ENCODE results near the gene HSPG2.

Gene HSPG2

DNA sequence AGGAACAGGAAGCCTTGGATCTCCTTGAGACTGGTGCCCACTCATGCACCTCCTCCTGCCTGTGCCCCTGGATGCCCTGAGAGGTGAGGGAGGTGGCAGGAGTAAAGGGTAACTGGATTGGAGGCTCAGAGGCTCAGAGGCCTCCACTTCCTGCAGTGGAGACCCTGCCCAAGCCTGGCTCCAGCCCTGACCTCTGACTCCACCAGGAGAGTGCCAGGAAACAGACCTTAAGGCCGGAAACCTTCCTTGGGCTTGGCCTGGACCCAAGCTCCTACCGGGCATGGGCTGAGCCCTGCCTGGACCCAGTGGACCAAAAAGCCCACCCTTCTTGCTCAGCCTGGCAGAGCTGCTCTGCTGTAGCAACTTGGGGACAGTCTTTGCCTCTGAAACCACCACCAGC, 24.7 kb upstream of the HSPG2 start:
- DNase-seq (ENCODE audit: low read depth in 1 of 2, low spot score in 1 of 2) = no peak
- Histone ChIP-seq H3K27ac (replicated peaks) (no peak overlapping the region), H3K4me3 (replicated peaks; ENCODE audit: insufficient read depth, low read length) (no peak overlapping the region), H3K27me3 (ENCODE audit: insufficient read depth, poor library complexity, severe bottlenecking) (no peaks in the 10 kb centered on the region)
- TF ChIP-seq, protein P1, sequence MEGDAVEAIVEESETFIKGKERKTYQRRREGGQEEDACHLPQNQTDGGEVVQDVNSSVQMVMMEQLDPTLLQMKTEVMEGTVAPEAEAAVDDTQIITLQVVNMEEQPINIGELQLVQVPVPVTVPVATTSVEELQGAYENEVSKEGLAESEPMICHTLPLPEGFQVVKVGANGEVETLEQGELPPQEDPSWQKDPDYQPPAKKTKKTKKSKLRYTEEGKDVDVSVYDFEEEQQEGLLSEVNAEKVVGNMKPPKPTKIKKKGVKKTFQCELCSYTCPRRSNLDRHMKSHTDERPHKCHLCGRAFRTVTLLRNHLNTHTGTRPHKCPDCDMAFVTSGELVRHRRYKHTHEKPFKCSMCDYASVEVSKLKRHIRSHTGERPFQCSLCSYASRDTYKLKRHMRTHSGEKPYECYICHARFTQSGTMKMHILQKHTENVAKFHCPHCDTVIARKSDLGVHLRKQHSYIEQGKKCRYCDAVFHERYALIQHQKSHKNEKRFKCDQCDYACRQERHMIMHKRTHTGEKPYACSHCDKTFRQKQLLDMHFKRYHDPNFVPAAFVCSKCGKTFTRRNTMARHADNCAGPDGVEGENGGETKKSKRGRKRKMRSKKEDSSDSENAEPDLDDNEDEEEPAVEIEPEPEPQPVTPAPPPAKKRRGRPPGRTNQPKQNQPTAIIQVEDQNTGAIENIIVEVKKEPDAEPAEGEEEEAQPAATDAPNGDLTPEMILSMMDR (IDR thresholded peaks at IDR 0.05; ENCODE audit: insufficient read depth, low read length) = no peak
- TF ChIP-seq, protein P2, sequence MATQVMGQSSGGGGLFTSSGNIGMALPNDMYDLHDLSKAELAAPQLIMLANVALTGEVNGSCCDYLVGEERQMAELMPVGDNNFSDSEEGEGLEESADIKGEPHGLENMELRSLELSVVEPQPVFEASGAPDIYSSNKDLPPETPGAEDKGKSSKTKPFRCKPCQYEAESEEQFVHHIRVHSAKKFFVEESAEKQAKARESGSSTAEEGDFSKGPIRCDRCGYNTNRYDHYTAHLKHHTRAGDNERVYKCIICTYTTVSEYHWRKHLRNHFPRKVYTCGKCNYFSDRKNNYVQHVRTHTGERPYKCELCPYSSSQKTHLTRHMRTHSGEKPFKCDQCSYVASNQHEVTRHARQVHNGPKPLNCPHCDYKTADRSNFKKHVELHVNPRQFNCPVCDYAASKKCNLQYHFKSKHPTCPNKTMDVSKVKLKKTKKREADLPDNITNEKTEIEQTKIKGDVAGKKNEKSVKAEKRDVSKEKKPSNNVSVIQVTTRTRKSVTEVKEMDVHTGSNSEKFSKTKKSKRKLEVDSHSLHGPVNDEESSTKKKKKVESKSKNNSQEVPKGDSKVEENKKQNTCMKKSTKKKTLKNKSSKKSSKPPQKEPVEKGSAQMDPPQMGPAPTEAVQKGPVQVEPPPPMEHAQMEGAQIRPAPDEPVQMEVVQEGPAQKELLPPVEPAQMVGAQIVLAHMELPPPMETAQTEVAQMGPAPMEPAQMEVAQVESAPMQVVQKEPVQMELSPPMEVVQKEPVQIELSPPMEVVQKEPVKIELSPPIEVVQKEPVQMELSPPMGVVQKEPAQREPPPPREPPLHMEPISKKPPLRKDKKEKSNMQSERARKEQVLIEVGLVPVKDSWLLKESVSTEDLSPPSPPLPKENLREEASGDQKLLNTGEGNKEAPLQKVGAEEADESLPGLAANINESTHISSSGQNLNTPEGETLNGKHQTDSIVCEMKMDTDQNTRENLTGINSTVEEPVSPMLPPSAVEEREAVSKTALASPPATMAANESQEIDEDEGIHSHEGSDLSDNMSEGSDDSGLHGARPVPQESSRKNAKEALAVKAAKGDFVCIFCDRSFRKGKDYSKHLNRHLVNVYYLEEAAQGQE (IDR thresholded peaks at IDR 0.05; ENCODE audit: insufficient replicate concordance, low read depth) = no peak
- TF ChIP-seq POLR2AphosphoS5 (IDR thresholded peaks at IDR 0.05; ENCODE audit: low read depth) (no peak), SPI1 (IDR thresholded peaks at IDR 0.05; ENCODE audit: borderline replicate concordance, low read depth) (no peak), GABPA (IDR thresholded peaks at IDR 0.05; ENCODE audit: low read depth) (no peak)

DNA sequence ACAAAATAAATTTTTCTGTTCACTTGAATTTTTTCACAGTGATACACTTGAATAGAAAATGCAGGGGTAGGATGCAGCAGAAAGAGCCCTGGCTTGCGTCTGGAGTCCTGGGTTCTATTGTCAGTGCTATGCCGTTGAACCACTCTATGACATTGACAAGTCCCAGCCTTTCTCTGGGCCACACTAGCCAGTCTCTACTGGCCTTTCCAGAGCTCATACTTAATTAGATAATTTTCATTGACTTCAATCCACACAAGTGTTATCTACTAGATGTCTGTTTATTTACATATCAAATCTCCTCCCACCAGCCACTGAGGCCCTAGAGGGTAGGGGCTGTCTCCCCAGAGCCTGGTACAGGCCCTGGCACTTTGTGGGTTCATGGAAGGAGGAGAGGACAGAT, 24.2 kb upstream of the HSPG2 start:
- Histone ChIP-seq H3K27me3 (ENCODE audit: insufficient read depth, poor library complexity, severe bottlenecking) (no peaks in the 10 kb centered on the region), H3K27ac (replicated peaks) (no peak overlapping the region), H3K4me3 (replicated peaks; ENCODE audit: insufficient read depth, low read length) (no peak overlapping the region)
- DNase-seq (ENCODE audit: low read depth in 1 of 2, low spot score in 1 of 2) = no peak
- no peak for TF ChIP-seq GABPA (IDR thresholded peaks at IDR 0.05; ENCODE audit: low read depth)
- no peak for TF ChIP-seq SPI1 (IDR thresholded peaks at IDR 0.05; ENCODE audit: borderline replicate concordance, low read depth)
- TF ChIP-seq, protein P2 (IDR thresholded peaks at IDR 0.05; ENCODE audit: insufficient replicate concordance, low read depth) = no peak
- TF ChIP-seq, protein P1 (IDR thresholded peaks at IDR 0.05; ENCODE audit: insufficient read depth, low read length) = no peak
- TF ChIP-seq POLR2AphosphoS5 (IDR thresholded peaks at IDR 0.05; ENCODE audit: low read depth) = no peak

DNA sequence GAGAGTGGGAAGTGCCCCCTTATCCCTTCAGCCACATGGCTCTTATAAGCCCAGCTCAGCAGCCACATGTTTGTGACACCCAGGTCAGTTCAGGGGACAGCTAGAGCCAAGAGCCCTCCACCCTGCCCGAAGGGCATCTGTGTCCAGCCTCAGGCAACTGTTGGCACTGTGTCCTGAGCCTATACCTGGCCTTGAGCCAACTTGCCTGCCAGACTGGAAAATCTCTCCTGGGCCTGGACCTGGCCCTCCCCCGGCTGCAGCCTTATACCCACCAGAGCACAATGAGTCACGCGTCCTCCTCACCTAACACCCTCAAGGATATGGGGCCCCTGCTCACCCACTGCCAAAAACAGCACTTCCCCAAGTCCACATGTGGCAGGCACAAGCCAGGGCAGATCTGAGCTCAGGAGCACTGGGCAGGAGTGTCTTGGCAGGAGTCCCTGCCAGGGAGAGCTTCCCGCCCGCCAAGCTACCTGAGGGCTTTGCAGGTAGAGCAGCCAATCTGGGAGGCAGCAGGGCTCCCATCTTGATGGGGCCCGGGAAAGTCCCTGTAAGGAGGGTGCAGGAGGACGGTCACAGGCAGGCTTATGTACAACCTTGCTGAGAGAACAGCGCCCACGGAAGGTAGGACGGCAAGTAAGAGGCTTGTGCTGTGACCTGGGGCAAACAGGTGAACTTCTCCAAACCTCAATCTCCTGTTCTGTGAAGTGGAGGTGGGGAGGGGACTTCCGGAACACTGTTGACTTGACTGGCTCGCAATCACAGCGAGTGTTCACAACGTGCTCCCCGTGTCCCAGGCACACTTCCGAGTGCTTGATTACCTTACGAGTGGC, 19.8 kb upstream of the HSPG2 start:
- no peak overlapping the region for H3K27ac ChIP-seq (replicated peaks)
- TF ChIP-seq, protein P1 (IDR thresholded peaks at IDR 0.05; ENCODE audit: insufficient read depth, low read length) = no peak
- no peak for TF ChIP-seq POLR2AphosphoS5 (IDR thresholded peaks at IDR 0.05; ENCODE audit: low read depth)
- TF ChIP-seq GABPA (IDR thresholded peaks at IDR 0.05; ENCODE audit: low read depth) = no peak
- H3K4me3 ChIP-seq (replicated peaks; ENCODE audit: insufficient read depth, low read length) = no peak overlapping the region
- no peak for DNase-seq (ENCODE audit: low read depth in 1 of 2, low spot score in 1 of 2)
- H3K27me3 ChIP-seq (ENCODE audit: insufficient read depth, poor library complexity, severe bottlenecking) = no peaks in the 10 kb centered on the region
